Activated T-helper 1 cell treated with anti-CD3 and anti-CD28 coated beads, Interleukin-2, amount 50 U/mL, for 16 hours (primary cell): ENCODE data around the gene LDHB.
"Not testable (repeated sequence)": the region's sequence is repeated elsewhere in the genome, so short reads cannot be mapped to it uniquely, and the experiment has no call there.

Source experiments
- DNase-seq, 2 donors: peaks; one replicate each; pipeline ENCODE4 v3.0.0-alpha.2; 2020; ENCODE audit warnings: low read depth in 1 of 2, low spot score in 1 of 2

LDHB gene

GRCh38 chr12:21662122-21662792 lies 4.6 kb upstream of the LDHB start:
- no peak for DNase-seq

- DNase-seq, result not testable (repeated sequence)
Observed at GRCh38 chr12:21661396-21662093, 3.9 kb upstream of the LDHB start.

GRCh38 chr12:21659383-21659782 lies 1.7 kb upstream of the LDHB start:
- DNase-seq, result no peak

- DNase-seq, result no peak
Observed at GRCh38 chr12:21656905-21657325, 727 bp downstream of the LDHB start.

GRCh38 chr12:21655591-21655990 lies 2.1 kb downstream of the LDHB start:
- no peak for DNase-seq

- DNase-seq, result no peak
Observed at GRCh38 chr12:21651821-21652220, 5.8 kb downstream of the LDHB start.

- no peak for DNase-seq
Observed at GRCh38 chr12:21650997-21651396, 6.6 kb downstream of the LDHB start.

- no peak for DNase-seq
Observed at GRCh38 chr12:21649034-21649433, 8.6 kb downstream of the LDHB start.

GRCh38 chr12:21648378-21648777 lies 9.3 kb downstream of the LDHB start:
- no peak for DNase-seq

- no peak for DNase-seq
Observed at GRCh38 chr12:21647179-21647578, 10.5 kb downstream of the LDHB start.

GRCh38 chr12:21645041-21645500 lies 12.6 kb downstream of the LDHB start:
- not testable (repeated sequence) for DNase-seq

- no peak for DNase-seq
Observed at GRCh38 chr12:21644516-21644915, 13.1 kb downstream of the LDHB start.

- DNase-seq, result no peak
Observed at GRCh38 chr12:21643758-21644157, 13.9 kb downstream of the LDHB start.

GRCh38 chr12:21642707-21643389 lies 14.8 kb downstream of the LDHB start:
- no peak for DNase-seq

GRCh38 chr12:21638054-21638891 lies 19.4 kb downstream of the LDHB start:
- no peak for DNase-seq

- no peak for DNase-seq
Observed at GRCh38 chr12:21634245-21634644, 23.4 kb downstream of the LDHB start.

- no peak for DNase-seq
Observed at GRCh38 chr12:21631367-21631766, 26.3 kb downstream of the LDHB start.

GRCh38 chr12:21627924-21628323 lies 29.7 kb downstream of the LDHB start:
- no peak for DNase-seq

- DNase-seq, result no peak
Observed at GRCh38 chr12:21618566-21618965, 39.1 kb downstream of the LDHB start.

GRCh38 chr12:21617030-21617429 lies 40.6 kb downstream of the LDHB start:
- DNase-seq, result no peak

- no peak for DNase-seq
Observed at GRCh38 chr12:21615431-21615830, 42.2 kb downstream of the LDHB start.
